Kidney epithelial cell (primary cell): Measurements from ENCODE around the gene BCAS3. TPM values are rescaled to one million over a fixed set of nuclear protein-coding genes. Genes with fewer than 3 reads are reported as not detected.

ENCODE experiments used
- DNase-seq: peaks from one replicate; pipeline ENCODE4 v3.0.0-alpha.2; 2010; ENCODE audit warnings: low read depth
- H3K27me3 ChIP-seq: 2 replicates; pipeline ENCODE4 v1.6.0; 2011; ENCODE audit warnings: low read length; ENCODE audit not compliant: control insufficient read depth, insufficient read depth
- H3K36me3 ChIP-seq: 2 replicates; pipeline ENCODE4 v1.5.1; 2011; ENCODE audit warnings: low read length; ENCODE audit not compliant: control insufficient read depth, insufficient read depth
- H3K4me3 ChIP-seq: 2 replicates; pipeline ENCODE4 v1.5.1; 2011; ENCODE audit warnings: low read depth, mild to moderate bottlenecking, control low read depth, low read length
- total RNA-seq: library from RNA; depleted of rRNA; stranded (reverse); fragments of >200 nt; gene quantifications from 2 replicates; pipeline ENCODE4 v1.2.3, GENCODE V29; 2015
- TF ChIP-seq, protein P1 (sequence below): IDR thresholded peaks from 2 replicates; pipeline ENCODE4 v1.5.1; 2011; ENCODE audit warnings: mild to moderate bottlenecking, moderate library complexity, low read length, control low read depth, inconsistent platforms; ENCODE audit not compliant: insufficient read depth, poor library complexity, severe bottlenecking

Gene BCAS3
- total RNA-seq, 1 donor from 2014 or later: 26.7 TPM

DNA sequence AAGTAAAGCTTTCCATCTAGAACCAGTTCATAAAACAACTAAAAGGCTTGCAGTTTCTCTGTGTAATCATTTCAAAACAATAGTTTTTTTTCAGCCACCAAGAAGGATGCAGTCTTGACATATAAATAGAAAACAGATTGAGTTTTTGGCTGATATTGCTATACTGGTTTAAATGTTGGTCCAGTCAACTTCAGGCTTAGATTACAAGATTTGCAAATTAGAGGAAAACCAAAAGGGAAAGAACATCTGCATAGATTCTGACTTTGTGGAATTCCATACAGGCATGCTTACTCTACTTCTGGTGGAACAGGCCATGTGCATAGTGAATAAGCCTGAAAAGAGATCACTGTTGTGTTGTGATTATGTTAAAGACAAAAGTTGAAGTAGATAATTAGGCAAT, 150.3 kb downstream of the BCAS3 start:
- TF ChIP-seq, protein P1, sequence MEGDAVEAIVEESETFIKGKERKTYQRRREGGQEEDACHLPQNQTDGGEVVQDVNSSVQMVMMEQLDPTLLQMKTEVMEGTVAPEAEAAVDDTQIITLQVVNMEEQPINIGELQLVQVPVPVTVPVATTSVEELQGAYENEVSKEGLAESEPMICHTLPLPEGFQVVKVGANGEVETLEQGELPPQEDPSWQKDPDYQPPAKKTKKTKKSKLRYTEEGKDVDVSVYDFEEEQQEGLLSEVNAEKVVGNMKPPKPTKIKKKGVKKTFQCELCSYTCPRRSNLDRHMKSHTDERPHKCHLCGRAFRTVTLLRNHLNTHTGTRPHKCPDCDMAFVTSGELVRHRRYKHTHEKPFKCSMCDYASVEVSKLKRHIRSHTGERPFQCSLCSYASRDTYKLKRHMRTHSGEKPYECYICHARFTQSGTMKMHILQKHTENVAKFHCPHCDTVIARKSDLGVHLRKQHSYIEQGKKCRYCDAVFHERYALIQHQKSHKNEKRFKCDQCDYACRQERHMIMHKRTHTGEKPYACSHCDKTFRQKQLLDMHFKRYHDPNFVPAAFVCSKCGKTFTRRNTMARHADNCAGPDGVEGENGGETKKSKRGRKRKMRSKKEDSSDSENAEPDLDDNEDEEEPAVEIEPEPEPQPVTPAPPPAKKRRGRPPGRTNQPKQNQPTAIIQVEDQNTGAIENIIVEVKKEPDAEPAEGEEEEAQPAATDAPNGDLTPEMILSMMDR: no peak
- Histone ChIP-seq H3K4me3 (no peak overlapping the region), H3K36me3 (no peaks in the 10 kb centered on the region), H3K27me3 (no peaks in the 10 kb centered on the region)
- DNase-seq: no peak

DNA sequence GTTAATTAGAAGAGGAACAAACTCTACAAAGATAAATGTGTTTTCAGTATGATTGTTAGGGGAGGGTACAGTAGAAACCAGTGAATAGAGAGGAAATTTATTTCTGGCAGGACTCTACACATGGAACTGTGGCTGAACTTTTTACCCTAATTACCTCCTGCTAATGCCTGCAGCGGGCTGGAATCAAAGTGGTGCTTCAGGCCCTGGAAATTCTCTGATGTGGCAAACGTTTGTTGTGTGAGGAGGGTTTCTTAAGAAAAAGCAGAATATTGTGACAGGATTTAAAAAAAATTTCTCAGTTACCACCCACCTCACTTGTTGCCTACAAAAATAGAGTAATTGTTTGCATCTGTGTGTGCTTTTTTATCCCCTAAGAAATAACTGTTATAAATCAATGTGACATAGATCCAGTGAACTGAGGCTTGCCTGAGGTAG, 154.5 kb downstream of the BCAS3 start:
- Histone ChIP-seq H3K4me3 (no peak overlapping the region), H3K27me3 (no peaks in the 10 kb centered on the region)
- no peak for DNase-seq

DNA sequence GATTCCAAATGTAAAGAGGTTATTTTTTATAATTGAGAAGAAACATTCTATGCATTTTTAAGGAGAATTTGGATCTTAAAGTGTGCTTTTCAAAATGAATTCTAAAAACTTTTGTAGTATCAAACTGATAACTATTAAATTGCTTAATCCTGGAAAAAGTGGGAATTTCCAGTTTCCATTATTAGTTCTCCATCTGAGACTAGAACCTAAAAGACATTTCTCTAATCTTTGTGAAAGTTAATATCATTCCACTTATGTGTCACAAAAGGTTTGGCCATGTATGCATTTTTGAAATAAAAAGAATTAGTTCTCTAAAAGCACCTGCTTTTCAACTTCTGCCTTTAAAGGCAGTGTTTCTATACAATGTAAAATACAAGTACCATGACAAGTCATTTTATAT, 155.0 kb downstream of the BCAS3 start:
- Histone ChIP-seq H3K27me3 (no peaks in the 10 kb centered on the region), H3K4me3 (no peak overlapping the region), H3K36me3 (no peaks in the 10 kb centered on the region)
- TF ChIP-seq, protein P1: no peak
- DNase-seq: no peak

More for the DNA sequence above, 154.5 kb downstream of the BCAS3 start:
- TF ChIP-seq, protein P1: no peak
- H3K36me3 ChIP-seq: no peaks in the 10 kb centered on the region

DNA sequence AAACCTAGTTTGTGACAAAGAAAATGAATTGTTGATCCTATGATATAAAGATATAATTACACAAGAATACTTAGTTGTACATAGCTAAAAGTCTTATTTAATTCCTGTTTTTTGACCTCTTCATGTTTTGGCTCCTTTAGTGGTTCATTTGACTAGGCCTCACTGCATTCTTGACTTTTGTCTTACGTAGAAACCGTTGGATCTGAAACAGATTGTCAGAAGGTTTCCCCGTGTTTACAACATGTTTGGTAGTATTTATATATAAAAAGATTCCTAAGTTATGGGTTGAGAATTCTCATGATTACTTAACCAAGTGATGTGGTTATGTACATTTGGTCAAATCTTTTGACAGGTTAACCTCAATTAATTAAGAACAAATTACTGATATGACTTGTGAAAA, 162.8 kb downstream of the BCAS3 start:
- DNase-seq: no peak
- TF ChIP-seq, protein P1: no peak
- no peaks in the 10 kb centered on the region for H3K36me3 ChIP-seq
- no peaks in the 10 kb centered on the region for H3K27me3 ChIP-seq
- H3K4me3 ChIP-seq: no peak overlapping the region

DNA sequence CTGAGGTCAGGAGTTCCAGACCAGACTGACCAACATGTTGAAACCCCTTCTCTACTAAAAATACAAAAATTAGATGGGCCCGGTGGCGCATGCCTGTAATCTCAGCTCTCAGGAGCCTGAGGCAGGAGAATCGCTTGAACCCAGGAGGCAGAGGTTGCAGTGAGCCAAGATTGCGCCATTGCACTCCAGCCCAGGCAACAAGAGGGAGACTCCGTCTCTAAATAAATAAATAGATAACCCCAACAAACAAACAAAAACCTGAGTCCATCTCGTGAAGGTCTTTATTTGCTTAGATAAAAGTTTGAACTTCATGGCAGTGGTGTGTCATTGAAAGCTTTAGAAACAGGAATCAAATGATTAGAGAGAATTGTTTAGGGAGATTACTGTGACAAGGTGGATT, 167.4 kb downstream of the BCAS3 start:
- no peak for DNase-seq
- Histone ChIP-seq H3K36me3 (no peaks in the 10 kb centered on the region), H3K4me3 (no peak overlapping the region), H3K27me3 (no peaks in the 10 kb centered on the region)
- TF ChIP-seq, protein P1: no peak

DNA sequence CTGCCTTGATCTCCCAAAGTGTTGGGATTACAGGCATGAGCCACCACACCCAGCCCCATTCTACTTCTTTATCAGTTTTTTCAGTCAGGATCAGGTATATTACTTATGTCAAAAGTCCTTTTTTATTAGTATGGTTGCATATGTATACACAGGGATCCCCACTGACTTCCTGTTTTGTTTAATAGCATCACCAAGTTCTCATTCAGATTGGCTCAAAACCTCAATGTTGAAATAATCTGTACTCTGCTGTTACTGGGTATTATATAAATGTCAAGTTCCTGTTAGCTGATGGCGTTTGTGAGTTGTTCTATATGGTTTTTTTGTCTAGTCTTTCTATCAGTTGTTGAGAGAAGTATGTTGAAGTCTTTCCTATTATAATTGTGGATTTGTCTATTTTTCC, 168.5 kb downstream of the BCAS3 start:
- Histone ChIP-seq H3K27me3 (no peaks in the 10 kb centered on the region), H3K4me3 (no peak overlapping the region), H3K36me3 (no peaks in the 10 kb centered on the region)
- no peak for DNase-seq
- TF ChIP-seq, protein P1: no peak
